WTC11 (cell line): ENCODE measurements around the gene HPS3.

Experiments
- ELF4 ChIP-seq: sonication (generic); formaldehyde crosslinking; IDR thresholded peaks from 2 replicates; pipeline ENCODE4 v1.8.1; 2022; ENCODE audit warnings: low read depth, mild to moderate bottlenecking, moderate library complexity, missing genetic modification reagents
- FOXK1 ChIP-seq: sonication (generic); formaldehyde crosslinking; IDR thresholded peaks from 2 replicates; pipeline ENCODE4 v1.8.0; 2022; ENCODE audit warnings: mild to moderate bottlenecking, moderate library complexity, missing genetic modification reagents
- RORB ChIP-seq: fragments of 250-450 bp; sonication (Bioruptor Pico); IDR thresholded peaks from 2 replicates; pipeline ENCODE4 v1.9.0; 2021; ENCODE audit warnings: mild to moderate bottlenecking
- TCF7 ChIP-seq: sonication (generic); formaldehyde crosslinking; IDR thresholded peaks from 2 replicates; pipeline ENCODE4 v1.8.0; 2022; ENCODE audit warnings: mild to moderate bottlenecking, low read depth, missing genetic modification reagents, moderate library complexity
- ZNF138 ChIP-seq: sonication (generic); formaldehyde crosslinking; conservative IDR thresholded peaks from 2 replicates; pipeline ENCODE4 v1.8.1; 2022; ENCODE audit warnings: mild to moderate bottlenecking, moderate library complexity, missing genetic modification reagents
- ZNF671 ChIP-seq: fragments of 250-450 bp; sonication (Bioruptor Pico); IDR thresholded peaks from 2 replicates; pipeline ENCODE4 v1.8.0; 2021; ENCODE audit warnings: mild to moderate bottlenecking
- TF ChIP-seq, protein P1 (sequence below): sonication (generic); formaldehyde crosslinking; IDR thresholded peaks from 2 replicates; pipeline ENCODE4 v1.8.1; 2022; ENCODE audit warnings: missing genetic modification reagents, borderline replicate concordance
- TF ChIP-seq, protein P2 (sequence below): fragments of 200-600 bp; IDR thresholded peaks from 2 replicates; pipeline ENCODE4 v1.8.0; 2022; ENCODE audit warnings: antibody characterized with exemption
- TF ChIP-seq, protein P3 (sequence below): sonication (generic); formaldehyde crosslinking; IDR thresholded peaks from 2 replicates; pipeline ENCODE4 v1.8.1; 2022; ENCODE audit warnings: low read depth, missing genetic modification reagents, borderline replicate concordance
- TF ChIP-seq, protein P4 (sequence below): sonication (generic); formaldehyde crosslinking; IDR thresholded peaks from 2 replicates; pipeline ENCODE4 v1.8.1; 2023; ENCODE audit warnings: mild to moderate bottlenecking, missing genetic modification reagents, borderline replicate concordance
- TF ChIP-seq, protein P5 (sequence below): sonication (generic); formaldehyde crosslinking; IDR thresholded peaks from 2 replicates; pipeline ENCODE4 v1.8.1; 2022; ENCODE audit warnings: low read depth, mild to moderate bottlenecking, moderate library complexity, missing genetic modification reagents, borderline replicate concordance

DNA sequence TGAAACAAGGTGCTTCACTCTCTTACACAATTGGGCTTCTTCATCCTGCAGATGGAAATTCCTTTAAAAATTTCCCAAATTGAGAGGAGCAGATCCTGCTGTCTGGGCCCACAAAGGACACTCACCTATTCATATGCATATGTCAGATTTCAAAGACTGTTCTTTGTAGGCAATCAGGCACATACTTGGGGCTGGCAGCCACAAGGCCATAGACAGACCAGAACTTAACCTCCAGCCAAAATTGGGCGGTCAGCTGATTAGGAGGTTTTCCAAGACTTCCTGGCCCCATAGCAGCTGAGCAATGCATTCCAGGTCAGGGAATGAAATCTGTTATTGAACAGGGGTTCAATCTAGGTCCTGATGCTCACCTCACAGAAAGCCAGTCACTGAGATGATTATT is 15.0 kb upstream of the HPS3 start:
- TF ChIP-seq TCF7 (no peak), ELF4 (CRISPR knock-in tag) (no peak), FOXK1 (CRISPR knock-in tag) (no peak), RORB (CRISPR knock-in tag) (no peak), ZNF671 (no peak), ZNF138 (CRISPR knock-in tag) (no peak)
- TF ChIP-seq, protein P1, sequence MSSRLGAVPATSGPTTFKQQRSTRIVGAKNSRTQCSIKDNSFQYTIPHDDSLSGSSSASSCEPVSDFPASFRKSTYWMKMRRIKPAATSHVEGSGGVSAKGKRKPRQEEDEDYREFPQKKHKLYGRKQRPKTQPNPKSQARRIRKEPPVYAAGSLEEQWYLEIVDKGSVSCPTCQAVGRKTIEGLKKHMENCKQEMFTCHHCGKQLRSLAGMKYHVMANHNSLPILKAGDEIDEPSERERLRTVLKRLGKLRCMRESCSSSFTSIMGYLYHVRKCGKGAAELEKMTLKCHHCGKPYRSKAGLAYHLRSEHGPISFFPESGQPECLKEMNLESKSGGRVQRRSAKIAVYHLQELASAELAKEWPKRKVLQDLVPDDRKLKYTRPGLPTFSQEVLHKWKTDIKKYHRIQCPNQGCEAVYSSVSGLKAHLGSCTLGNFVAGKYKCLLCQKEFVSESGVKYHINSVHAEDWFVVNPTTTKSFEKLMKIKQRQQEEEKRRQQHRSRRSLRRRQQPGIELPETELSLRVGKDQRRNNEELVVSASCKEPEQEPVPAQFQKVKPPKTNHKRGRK (CRISPR knock-in tag), result no peak
- TF ChIP-seq, protein P2, sequence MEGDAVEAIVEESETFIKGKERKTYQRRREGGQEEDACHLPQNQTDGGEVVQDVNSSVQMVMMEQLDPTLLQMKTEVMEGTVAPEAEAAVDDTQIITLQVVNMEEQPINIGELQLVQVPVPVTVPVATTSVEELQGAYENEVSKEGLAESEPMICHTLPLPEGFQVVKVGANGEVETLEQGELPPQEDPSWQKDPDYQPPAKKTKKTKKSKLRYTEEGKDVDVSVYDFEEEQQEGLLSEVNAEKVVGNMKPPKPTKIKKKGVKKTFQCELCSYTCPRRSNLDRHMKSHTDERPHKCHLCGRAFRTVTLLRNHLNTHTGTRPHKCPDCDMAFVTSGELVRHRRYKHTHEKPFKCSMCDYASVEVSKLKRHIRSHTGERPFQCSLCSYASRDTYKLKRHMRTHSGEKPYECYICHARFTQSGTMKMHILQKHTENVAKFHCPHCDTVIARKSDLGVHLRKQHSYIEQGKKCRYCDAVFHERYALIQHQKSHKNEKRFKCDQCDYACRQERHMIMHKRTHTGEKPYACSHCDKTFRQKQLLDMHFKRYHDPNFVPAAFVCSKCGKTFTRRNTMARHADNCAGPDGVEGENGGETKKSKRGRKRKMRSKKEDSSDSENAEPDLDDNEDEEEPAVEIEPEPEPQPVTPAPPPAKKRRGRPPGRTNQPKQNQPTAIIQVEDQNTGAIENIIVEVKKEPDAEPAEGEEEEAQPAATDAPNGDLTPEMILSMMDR, result no peak
- TF ChIP-seq, protein P3, sequence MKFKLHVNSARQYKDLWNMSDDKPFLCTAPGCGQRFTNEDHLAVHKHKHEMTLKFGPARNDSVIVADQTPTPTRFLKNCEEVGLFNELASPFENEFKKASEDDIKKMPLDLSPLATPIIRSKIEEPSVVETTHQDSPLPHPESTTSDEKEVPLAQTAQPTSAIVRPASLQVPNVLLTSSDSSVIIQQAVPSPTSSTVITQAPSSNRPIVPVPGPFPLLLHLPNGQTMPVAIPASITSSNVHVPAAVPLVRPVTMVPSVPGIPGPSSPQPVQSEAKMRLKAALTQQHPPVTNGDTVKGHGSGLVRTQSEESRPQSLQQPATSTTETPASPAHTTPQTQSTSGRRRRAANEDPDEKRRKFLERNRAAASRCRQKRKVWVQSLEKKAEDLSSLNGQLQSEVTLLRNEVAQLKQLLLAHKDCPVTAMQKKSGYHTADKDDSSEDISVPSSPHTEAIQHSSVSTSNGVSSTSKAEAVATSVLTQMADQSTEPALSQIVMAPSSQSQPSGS, result no peak
- TF ChIP-seq, protein P4, sequence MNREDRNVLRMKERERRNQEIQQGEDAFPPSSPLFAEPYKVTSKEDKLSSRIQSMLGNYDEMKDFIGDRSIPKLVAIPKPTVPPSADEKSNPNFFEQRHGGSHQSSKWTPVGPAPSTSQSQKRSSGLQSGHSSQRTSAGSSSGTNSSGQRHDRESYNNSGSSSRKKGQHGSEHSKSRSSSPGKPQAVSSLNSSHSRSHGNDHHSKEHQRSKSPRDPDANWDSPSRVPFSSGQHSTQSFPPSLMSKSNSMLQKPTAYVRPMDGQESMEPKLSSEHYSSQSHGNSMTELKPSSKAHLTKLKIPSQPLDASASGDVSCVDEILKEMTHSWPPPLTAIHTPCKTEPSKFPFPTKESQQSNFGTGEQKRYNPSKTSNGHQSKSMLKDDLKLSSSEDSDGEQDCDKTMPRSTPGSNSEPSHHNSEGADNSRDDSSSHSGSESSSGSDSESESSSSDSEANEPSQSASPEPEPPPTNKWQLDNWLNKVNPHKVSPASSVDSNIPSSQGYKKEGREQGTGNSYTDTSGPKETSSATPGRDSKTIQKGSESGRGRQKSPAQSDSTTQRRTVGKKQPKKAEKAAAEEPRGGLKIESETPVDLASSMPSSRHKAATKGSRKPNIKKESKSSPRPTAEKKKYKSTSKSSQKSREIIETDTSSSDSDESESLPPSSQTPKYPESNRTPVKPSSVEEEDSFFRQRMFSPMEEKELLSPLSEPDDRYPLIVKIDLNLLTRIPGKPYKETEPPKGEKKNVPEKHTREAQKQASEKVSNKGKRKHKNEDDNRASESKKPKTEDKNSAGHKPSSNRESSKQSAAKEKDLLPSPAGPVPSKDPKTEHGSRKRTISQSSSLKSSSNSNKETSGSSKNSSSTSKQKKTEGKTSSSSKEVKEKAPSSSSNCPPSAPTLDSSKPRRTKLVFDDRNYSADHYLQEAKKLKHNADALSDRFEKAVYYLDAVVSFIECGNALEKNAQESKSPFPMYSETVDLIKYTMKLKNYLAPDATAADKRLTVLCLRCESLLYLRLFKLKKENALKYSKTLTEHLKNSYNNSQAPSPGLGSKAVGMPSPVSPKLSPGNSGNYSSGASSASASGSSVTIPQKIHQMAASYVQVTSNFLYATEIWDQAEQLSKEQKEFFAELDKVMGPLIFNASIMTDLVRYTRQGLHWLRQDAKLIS (CRISPR knock-in tag), result no peak
- TF ChIP-seq, protein P5, sequence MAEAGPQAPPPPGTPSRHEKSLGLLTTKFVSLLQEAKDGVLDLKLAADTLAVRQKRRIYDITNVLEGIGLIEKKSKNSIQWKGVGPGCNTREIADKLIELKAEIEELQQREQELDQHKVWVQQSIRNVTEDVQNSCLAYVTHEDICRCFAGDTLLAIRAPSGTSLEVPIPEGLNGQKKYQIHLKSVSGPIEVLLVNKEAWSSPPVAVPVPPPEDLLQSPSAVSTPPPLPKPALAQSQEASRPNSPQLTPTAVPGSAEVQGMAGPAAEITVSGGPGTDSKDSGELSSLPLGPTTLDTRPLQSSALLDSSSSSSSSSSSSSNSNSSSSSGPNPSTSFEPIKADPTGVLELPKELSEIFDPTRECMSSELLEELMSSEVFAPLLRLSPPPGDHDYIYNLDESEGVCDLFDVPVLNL (CRISPR knock-in tag), result no peak
